WTC11 (cell line): ENCODE results near the gene CYGB. TPM values are rescaled to one million over a fixed set of nuclear protein-coding genes. Genes with fewer than 3 reads are reported as not detected.

Experiments used
- ATAC-seq: fragments of 200-7000 bp; cut with Tn5 transposase; 2 replicates; pipeline ENCODE4 v1.10.0; 2021; ENCODE audit warnings: mild to moderate bottlenecking, moderate library complexity
- CTCF ChIA-PET: fragments of 300-600 bp; sonication (Branson Sonifier 250); formaldehyde crosslinking; loops from one replicate; lab custom pipeline; 2021; ENCODE audit warnings: antibody characterized with exemption; lab: Charles Lee
- POLR2A ChIA-PET: fragments of 350-600 bp; sonication (Branson Sonifier 250); formaldehyde crosslinking; loops from one replicate; lab custom pipeline; 2021; ENCODE audit warnings: antibody characterized with exemption; lab: Charles Lee
- DNase-seq: peaks from one replicate; pipeline ENCODE4 v3.0.0; 2021; ENCODE audit warnings: low spot score
- H3K27ac Mint-ChIP-seq: 2 replicates; pipeline ENCODE4 v1.8.0; 2021; ENCODE audit warnings: mixed read lengths
- H3K27me3 Mint-ChIP-seq: 2 replicates; pipeline ENCODE4 v1.8.0; 2021; ENCODE audit warnings: low read depth, mild to moderate bottlenecking, moderate library complexity, mixed read lengths
- H3K36me3 Mint-ChIP-seq: 2 replicates; pipeline ENCODE4 v1.8.0; 2021; ENCODE audit warnings: mixed read lengths
- H3K4me1 Mint-ChIP-seq: 2 replicates; pipeline ENCODE4 v1.8.0; 2022; ENCODE audit warnings: mixed read lengths
- H3K4me3 Mint-ChIP-seq: 2 replicates; pipeline ENCODE4 v1.8.0; 2021; ENCODE audit warnings: mild to moderate bottlenecking, moderate library complexity, mixed read lengths
- H3K9me3 Mint-ChIP-seq: 2 replicates; pipeline ENCODE4 v1.8.0; 2021; ENCODE audit warnings: mixed read lengths
- CREB1 ChIP-seq: sonication (generic); formaldehyde crosslinking; IDR thresholded peaks from 2 replicates; pipeline ENCODE4 v1.8.0; 2023; ENCODE audit warnings: mild to moderate bottlenecking, missing genetic modification reagents
- FOXK1 ChIP-seq: sonication (generic); formaldehyde crosslinking; IDR thresholded peaks from 2 replicates; pipeline ENCODE4 v1.8.0; 2022; ENCODE audit warnings: mild to moderate bottlenecking, moderate library complexity, missing genetic modification reagents
- JUN ChIP-seq: sonication (generic); formaldehyde crosslinking; IDR thresholded peaks from 2 replicates; pipeline ENCODE4 v1.8.0; 2023; ENCODE audit warnings: mild to moderate bottlenecking, missing genetic modification reagents
- NR1H2 ChIP-seq: sonication (generic); formaldehyde crosslinking; IDR thresholded peaks from 2 replicates; pipeline ENCODE4 v1.9.0; 2021; ENCODE audit warnings: mild to moderate bottlenecking, moderate library complexity, missing genetic modification reagents
- NR2C2 ChIP-seq: sonication (generic); formaldehyde crosslinking; IDR thresholded peaks from 2 replicates; pipeline ENCODE4 v1.8.0; 2022; ENCODE audit warnings: mild to moderate bottlenecking, missing genetic modification reagents
- RELA ChIP-seq: sonication (generic); formaldehyde crosslinking; IDR thresholded peaks from 2 replicates; pipeline ENCODE4 v1.8.1; 2022; ENCODE audit warnings: missing genetic modification reagents, mild to moderate bottlenecking, borderline replicate concordance
- ZNF219 ChIP-seq: sonication (generic); formaldehyde crosslinking; IDR thresholded peaks from 2 replicates; pipeline ENCODE4 v1.8.0; 2023; ENCODE audit warnings: missing genetic modification reagents, mild to moderate bottlenecking, borderline replicate concordance
- ZNF396 ChIP-seq: fragments of 250-450 bp; sonication (Bioruptor Pico); IDR thresholded peaks from 2 replicates; pipeline ENCODE4 v1.8.0; 2021; ENCODE audit warnings: mild to moderate bottlenecking, moderate library complexity, borderline replicate concordance
- total RNA-seq: library from RNA; stranded (reverse); gene quantifications from 3 replicates; pipeline ENCODE4 v1.2.3, GENCODE V29; 2021
- TF ChIP-seq, protein P1 (sequence below): sonication (generic); formaldehyde crosslinking; IDR thresholded peaks from 2 replicates; pipeline ENCODE4 v1.8.0; 2022; ENCODE audit warnings: missing genetic modification reagents
- TF ChIP-seq, protein P2 (sequence below): sonication (generic); formaldehyde crosslinking; IDR thresholded peaks from 2 replicates; pipeline ENCODE4 v1.8.1; 2023; ENCODE audit warnings: mild to moderate bottlenecking, missing genetic modification reagents
- TF ChIP-seq, protein P3 (sequence below): sonication (generic); formaldehyde crosslinking; IDR thresholded peaks from 2 replicates; pipeline ENCODE4 v1.8.1; 2022; ENCODE audit warnings: mild to moderate bottlenecking, missing genetic modification reagents, moderate library complexity, borderline replicate concordance
- TF ChIP-seq, protein P4 (sequence below): sonication (generic); formaldehyde crosslinking; IDR thresholded peaks from 2 replicates; pipeline ENCODE4 v1.8.1; 2023; ENCODE audit warnings: mild to moderate bottlenecking, missing genetic modification reagents, borderline replicate concordance
- TF ChIP-seq, protein P5 (sequence below): sonication (generic); formaldehyde crosslinking; IDR thresholded peaks from 2 replicates; pipeline ENCODE4 v1.8.0; 2023; ENCODE audit warnings: missing genetic modification reagents, mild to moderate bottlenecking, borderline replicate concordance
- TF ChIP-seq, protein P6 (sequence below): sonication (generic); formaldehyde crosslinking; IDR thresholded peaks from 2 replicates; pipeline ENCODE4 v1.8.1; 2022; ENCODE audit warnings: low read depth, mild to moderate bottlenecking, moderate library complexity, missing genetic modification reagents, borderline replicate concordance

CYGB gene
- total RNA-seq, 1 experiment from 2014 or later, result 3.6 TPM

DNA sequence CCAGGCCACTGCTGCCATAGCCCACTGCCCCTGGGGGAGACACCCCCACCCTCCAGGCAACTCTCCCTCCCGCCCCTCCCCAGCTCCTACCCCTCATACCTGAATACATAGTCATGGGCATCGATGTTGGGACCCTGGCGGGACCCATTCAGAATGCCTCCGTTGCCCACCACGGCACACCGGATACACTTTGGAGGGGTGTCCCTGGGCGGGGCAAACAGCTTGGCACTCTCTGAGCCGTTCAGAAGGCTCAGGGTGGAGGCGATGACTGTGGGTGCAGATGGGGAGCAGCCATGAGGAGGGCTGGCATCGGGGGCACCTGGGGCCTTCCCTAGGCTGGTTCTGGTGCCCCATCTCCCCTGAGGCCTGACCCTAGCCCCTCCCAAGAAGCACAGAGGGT lies 35.6 kb upstream of the CYGB start (continued):
- TF ChIP-seq, protein P1, sequence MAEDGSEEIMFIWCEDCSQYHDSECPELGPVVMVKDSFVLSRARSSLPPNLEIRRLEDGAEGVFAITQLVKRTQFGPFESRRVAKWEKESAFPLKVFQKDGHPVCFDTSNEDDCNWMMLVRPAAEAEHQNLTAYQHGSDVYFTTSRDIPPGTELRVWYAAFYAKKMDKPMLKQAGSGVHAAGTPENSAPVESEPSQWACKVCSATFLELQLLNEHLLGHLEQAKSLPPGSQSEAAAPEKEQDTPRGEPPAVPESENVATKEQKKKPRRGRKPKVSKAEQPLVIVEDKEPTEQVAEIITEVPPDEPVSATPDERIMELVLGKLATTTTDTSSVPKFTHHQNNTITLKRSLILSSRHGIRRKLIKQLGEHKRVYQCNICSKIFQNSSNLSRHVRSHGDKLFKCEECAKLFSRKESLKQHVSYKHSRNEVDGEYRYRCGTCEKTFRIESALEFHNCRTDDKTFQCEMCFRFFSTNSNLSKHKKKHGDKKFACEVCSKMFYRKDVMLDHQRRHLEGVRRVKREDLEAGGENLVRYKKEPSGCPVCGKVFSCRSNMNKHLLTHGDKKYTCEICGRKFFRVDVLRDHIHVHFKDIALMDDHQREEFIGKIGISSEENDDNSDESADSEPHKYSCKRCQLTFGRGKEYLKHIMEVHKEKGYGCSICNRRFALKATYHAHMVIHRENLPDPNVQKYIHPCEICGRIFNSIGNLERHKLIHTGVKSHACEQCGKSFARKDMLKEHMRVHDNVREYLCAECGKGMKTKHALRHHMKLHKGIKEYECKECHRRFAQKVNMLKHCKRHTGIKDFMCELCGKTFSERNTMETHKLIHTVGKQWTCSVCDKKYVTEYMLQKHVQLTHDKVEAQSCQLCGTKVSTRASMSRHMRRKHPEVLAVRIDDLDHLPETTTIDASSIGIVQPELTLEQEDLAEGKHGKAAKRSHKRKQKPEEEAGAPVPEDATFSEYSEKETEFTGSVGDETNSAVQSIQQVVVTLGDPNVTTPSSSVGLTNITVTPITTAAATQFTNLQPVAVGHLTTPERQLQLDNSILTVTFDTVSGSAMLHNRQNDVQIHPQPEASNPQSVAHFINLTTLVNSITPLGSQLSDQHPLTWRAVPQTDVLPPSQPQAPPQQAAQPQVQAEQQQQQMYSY, result no peak

DNA sequence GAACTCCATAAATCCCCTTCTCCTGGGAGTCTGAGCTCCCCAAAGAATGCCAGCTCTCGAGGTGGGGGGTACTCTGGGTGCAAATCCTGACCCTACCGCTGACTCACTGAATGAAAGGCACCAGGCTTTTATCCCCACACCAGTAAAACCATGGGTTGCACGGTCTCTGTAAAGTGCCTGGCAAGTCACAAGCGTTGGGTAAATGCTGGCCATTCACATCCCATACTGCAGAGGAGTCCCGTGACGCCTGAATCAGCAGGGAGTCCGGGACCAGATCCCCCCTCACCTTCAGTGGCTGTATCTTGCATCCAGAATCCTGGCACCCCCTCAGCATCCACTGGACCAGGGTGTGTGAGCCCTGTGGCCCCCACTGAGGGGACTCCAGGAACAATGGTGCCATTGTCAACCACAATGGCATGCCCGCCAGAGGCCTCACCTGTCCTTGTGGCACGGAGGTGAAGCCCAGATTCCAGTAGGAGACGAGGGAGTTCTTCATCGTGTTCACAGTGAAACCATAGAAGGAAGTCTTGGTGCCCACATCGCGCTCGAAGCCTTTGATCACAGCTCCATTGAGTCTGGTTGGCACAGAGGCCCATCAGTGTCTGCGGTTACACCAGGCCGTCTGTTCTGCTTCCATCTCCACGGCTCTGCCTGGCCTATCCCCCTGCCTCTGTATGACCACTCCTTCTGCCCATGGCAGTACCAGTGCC lies 34.8 kb upstream of the CYGB start:
- no peak overlapping the region for H3K4me3 Mint-ChIP-seq
- H3K36me3 Mint-ChIP-seq, result peaks cover 4% of the 10 kb centered on the region; the same call in 1 of the 2 replicates
- DNase-seq (no peak), ATAC-seq (no peak)
- POLR2A ChIA-PET, result no interaction called here
- CTCF ChIA-PET, result interaction anchor here (0.6 to 3.1 kb wide), 2 partner anchors 26 to 52 kb away, joined by 3 to 10 read pairs; no protein-coding TSS in a partner anchor
- H3K27ac Mint-ChIP-seq, result no peak overlapping the region
- H3K9me3 Mint-ChIP-seq, result no peaks in the 10 kb centered on the region
- TF ChIP-seq, protein P2, sequence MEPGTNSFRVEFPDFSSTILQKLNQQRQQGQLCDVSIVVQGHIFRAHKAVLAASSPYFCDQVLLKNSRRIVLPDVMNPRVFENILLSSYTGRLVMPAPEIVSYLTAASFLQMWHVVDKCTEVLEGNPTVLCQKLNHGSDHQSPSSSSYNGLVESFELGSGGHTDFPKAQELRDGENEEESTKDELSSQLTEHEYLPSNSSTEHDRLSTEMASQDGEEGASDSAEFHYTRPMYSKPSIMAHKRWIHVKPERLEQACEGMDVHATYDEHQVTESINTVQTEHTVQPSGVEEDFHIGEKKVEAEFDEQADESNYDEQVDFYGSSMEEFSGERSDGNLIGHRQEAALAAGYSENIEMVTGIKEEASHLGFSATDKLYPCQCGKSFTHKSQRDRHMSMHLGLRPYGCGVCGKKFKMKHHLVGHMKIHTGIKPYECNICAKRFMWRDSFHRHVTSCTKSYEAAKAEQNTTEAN (CRISPR knock-in tag), result no peak
- TF ChIP-seq, protein P3, sequence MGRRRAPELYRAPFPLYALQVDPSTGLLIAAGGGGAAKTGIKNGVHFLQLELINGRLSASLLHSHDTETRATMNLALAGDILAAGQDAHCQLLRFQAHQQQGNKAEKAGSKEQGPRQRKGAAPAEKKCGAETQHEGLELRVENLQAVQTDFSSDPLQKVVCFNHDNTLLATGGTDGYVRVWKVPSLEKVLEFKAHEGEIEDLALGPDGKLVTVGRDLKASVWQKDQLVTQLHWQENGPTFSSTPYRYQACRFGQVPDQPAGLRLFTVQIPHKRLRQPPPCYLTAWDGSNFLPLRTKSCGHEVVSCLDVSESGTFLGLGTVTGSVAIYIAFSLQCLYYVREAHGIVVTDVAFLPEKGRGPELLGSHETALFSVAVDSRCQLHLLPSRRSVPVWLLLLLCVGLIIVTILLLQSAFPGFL, result no peak
- TF ChIP-seq NR2C2 (CRISPR knock-in tag) (no peak), CREB1 (CRISPR knock-in tag) (no peak), ZNF219 (CRISPR knock-in tag) (no peak), JUN (CRISPR knock-in tag) (no peak), ZNF396 (CRISPR knock-in tag) (no peak), RELA (no peak), FOXK1 (CRISPR knock-in tag) (no peak), NR1H2 (no peak)
- TF ChIP-seq, protein P4, sequence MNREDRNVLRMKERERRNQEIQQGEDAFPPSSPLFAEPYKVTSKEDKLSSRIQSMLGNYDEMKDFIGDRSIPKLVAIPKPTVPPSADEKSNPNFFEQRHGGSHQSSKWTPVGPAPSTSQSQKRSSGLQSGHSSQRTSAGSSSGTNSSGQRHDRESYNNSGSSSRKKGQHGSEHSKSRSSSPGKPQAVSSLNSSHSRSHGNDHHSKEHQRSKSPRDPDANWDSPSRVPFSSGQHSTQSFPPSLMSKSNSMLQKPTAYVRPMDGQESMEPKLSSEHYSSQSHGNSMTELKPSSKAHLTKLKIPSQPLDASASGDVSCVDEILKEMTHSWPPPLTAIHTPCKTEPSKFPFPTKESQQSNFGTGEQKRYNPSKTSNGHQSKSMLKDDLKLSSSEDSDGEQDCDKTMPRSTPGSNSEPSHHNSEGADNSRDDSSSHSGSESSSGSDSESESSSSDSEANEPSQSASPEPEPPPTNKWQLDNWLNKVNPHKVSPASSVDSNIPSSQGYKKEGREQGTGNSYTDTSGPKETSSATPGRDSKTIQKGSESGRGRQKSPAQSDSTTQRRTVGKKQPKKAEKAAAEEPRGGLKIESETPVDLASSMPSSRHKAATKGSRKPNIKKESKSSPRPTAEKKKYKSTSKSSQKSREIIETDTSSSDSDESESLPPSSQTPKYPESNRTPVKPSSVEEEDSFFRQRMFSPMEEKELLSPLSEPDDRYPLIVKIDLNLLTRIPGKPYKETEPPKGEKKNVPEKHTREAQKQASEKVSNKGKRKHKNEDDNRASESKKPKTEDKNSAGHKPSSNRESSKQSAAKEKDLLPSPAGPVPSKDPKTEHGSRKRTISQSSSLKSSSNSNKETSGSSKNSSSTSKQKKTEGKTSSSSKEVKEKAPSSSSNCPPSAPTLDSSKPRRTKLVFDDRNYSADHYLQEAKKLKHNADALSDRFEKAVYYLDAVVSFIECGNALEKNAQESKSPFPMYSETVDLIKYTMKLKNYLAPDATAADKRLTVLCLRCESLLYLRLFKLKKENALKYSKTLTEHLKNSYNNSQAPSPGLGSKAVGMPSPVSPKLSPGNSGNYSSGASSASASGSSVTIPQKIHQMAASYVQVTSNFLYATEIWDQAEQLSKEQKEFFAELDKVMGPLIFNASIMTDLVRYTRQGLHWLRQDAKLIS (CRISPR knock-in tag), result no peak
- TF ChIP-seq, protein P5, sequence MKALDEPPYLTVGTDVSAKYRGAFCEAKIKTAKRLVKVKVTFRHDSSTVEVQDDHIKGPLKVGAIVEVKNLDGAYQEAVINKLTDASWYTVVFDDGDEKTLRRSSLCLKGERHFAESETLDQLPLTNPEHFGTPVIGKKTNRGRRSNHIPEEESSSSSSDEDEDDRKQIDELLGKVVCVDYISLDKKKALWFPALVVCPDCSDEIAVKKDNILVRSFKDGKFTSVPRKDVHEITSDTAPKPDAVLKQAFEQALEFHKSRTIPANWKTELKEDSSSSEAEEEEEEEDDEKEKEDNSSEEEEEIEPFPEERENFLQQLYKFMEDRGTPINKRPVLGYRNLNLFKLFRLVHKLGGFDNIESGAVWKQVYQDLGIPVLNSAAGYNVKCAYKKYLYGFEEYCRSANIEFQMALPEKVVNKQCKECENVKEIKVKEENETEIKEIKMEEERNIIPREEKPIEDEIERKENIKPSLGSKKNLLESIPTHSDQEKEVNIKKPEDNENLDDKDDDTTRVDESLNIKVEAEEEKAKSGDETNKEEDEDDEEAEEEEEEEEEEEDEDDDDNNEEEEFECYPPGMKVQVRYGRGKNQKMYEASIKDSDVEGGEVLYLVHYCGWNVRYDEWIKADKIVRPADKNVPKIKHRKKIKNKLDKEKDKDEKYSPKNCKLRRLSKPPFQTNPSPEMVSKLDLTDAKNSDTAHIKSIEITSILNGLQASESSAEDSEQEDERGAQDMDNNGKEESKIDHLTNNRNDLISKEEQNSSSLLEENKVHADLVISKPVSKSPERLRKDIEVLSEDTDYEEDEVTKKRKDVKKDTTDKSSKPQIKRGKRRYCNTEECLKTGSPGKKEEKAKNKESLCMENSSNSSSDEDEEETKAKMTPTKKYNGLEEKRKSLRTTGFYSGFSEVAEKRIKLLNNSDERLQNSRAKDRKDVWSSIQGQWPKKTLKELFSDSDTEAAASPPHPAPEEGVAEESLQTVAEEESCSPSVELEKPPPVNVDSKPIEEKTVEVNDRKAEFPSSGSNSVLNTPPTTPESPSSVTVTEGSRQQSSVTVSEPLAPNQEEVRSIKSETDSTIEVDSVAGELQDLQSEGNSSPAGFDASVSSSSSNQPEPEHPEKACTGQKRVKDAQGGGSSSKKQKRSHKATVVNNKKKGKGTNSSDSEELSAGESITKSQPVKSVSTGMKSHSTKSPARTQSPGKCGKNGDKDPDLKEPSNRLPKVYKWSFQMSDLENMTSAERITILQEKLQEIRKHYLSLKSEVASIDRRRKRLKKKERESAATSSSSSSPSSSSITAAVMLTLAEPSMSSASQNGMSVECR (CRISPR knock-in tag), result no peak
- TF ChIP-seq, protein P6, sequence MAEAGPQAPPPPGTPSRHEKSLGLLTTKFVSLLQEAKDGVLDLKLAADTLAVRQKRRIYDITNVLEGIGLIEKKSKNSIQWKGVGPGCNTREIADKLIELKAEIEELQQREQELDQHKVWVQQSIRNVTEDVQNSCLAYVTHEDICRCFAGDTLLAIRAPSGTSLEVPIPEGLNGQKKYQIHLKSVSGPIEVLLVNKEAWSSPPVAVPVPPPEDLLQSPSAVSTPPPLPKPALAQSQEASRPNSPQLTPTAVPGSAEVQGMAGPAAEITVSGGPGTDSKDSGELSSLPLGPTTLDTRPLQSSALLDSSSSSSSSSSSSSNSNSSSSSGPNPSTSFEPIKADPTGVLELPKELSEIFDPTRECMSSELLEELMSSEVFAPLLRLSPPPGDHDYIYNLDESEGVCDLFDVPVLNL, result no peak
- no peaks in the 10 kb centered on the region for H3K27me3 Mint-ChIP-seq
- peaks cover 17% of the 10 kb centered on the region for H3K4me1 Mint-ChIP-seq
